HepG2 (cell line): ENCODE data around the gene FAM43B. TPM values are rescaled to one million over a fixed set of nuclear protein-coding genes. Genes with fewer than 3 reads are reported as not detected.
A peak's percentile ranks its signal among the peaks of the same experiment; 100 is the strongest.

Experiments
- ATAC-seq: fragments of 200-7000 bp; cut with Tn5 transposase; 3 replicates; pipeline ENCODE4 v1.9.1; 2020; ENCODE audit warnings: mild to moderate bottlenecking, moderate library complexity
- BruUV-seq: library from RNA; stranded (reverse); fragments of 400-500 nt; replicated peaks from 2 replicates; lab custom pipeline; 2021; lab: Mats Ljungman, UMichigan
- CTCF ChIA-PET: fragments of 300-600 bp; formaldehyde crosslinking; extraction: SDS; loops from one replicate; lab custom pipeline; 2021; ENCODE audit warnings: low total read pairs, inconsistent platforms, low intra/inter-chr PET ratio; lab: Yijun Ruan, JAX
- POLR2A ChIA-PET: fragments of 350-600 bp; sonication (Branson Sonifier 250); formaldehyde crosslinking; loops from one replicate; lab custom pipeline; 2020; ENCODE audit warnings: antibody characterized with exemption, inconsistent platforms; lab: Yijun Ruan, JAX
- DNase-seq: peaks from one replicate; pipeline ENCODE4 v3.0.0-alpha.2; 2015; ENCODE audit warnings: low spot score
- FAIRE-seq: peaks from 3 replicates; lab custom pipeline; 2011; peaks lifted over from hg19 to GRCh38; lab: Jason Lieb, UNC
- H2AFZ ChIP-seq: one replicate; pipeline ENCODE4 v1.6.1; 2011; ENCODE audit warnings: low read length, inconsistent platforms
- H3K27ac ChIP-seq: fragments of 300-600 bp; 3 replicates; pipeline ENCODE4 v1.8.0; 2011; ENCODE audit warnings: mixed run types, mild to moderate bottlenecking, mixed read lengths, low read length, inconsistent platforms; ENCODE audit not compliant: insufficient read depth; ENCODE audit errors: extremely low read length
- H3K27me3 ChIP-seq, 2 experiments: fragments of 200-600 bp in 1 of 2; 2 replicates in 1 of 2; 3 replicates in 1 of 2; pipeline versions ENCODE4 v1.6.0 to v1.8.0; 2011; ENCODE audit warnings: low read length in 2 of 2, mild to moderate bottlenecking in 2 of 2, moderate library complexity in 2 of 2, inconsistent platforms in 1 of 2; ENCODE audit not compliant: insufficient read depth in 2 of 2, control insufficient read depth in 1 of 2
- H3K36me3 ChIP-seq, 2 experiments: fragments of 200-600 bp in 1 of 2; replicated peaks in 1 of 2; 2 replicates in 1 of 2; 3 replicates in 1 of 2; pipeline versions ENCODE4 v1.5.1 to v1.8.0; 2011; ENCODE audit warnings: low read length in 2 of 2, inconsistent platforms in 1 of 2; ENCODE audit not compliant: insufficient read depth in 2 of 2, control insufficient read depth in 1 of 2
- H3K4me1 ChIP-seq: 2 replicates; pipeline ENCODE4 v1.5.1; 2012; ENCODE audit warnings: low read length, inconsistent platforms; ENCODE audit not compliant: insufficient read depth
- H3K4me2 ChIP-seq: 2 replicates; pipeline ENCODE4 v1.6.0; 2011; ENCODE audit warnings: low read depth, low read length, inconsistent platforms
- H3K4me3 ChIP-seq, 3 experiments: fragments of 200-600 bp in 1 of 3; sonication (generic), shearing (Covaris generic) in 1 of 3; replicated peaks in 1 of 3; 2 replicates each; pipeline ENCODE4 v1.5.1; 2011 to 2016; ENCODE audit warnings: low read length in 3 of 3, inconsistent platforms in 2 of 3, low read depth in 2 of 3, mild to moderate bottlenecking in 2 of 3, control low read depth in 1 of 3, mixed read lengths in 1 of 3; ENCODE audit not compliant: insufficient read depth in 1 of 3
- H3K79me2 ChIP-seq: one replicate; pipeline ENCODE4 v1.6.1; 2011; ENCODE audit warnings: low read length, inconsistent platforms; ENCODE audit not compliant: insufficient read depth
- H3K9ac ChIP-seq: 2 replicates; pipeline ENCODE4 v1.6.0; 2011; ENCODE audit warnings: mild to moderate bottlenecking, low read depth, low read length, inconsistent platforms; ENCODE audit not compliant: insufficient read depth
- H3K9me3 ChIP-seq: 2 replicates; pipeline ENCODE4 v1.5.1; 2012; ENCODE audit warnings: mild to moderate bottlenecking, low read length
- H4K20me1 ChIP-seq: 2 replicates; pipeline ENCODE4 v1.6.0; 2011; ENCODE audit warnings: inconsistent platforms, mild to moderate bottlenecking, low read length, moderate library complexity; ENCODE audit not compliant: insufficient read depth
- CREB1 ChIP-seq, 2 experiments: fragments of 450-650 bp in 1 of 2; IDR thresholded peaks; 2 replicates each; pipeline ENCODE4 v1.6.1; 2016 to 2017; ENCODE audit warnings: control low read depth in 1 of 2, mild to moderate bottlenecking in 1 of 2, missing compliant biosample characterization in 1 of 2, missing genetic modification characterization in 1 of 2
- ELF1 ChIP-seq: sonication (generic); formaldehyde crosslinking; IDR thresholded peaks from 2 replicates; pipeline ENCODE4 v1.4.0; 2020; ENCODE audit warnings: missing genetic modification reagents
- GATAD2A ChIP-seq: IDR thresholded peaks from 2 replicates; pipeline ENCODE4 v1.6.1; 2016
- GFI1 ChIP-seq: sonication (generic); formaldehyde crosslinking; IDR thresholded peaks from 2 replicates; pipeline ENCODE4 v1.5.0; 2020; ENCODE audit warnings: missing genetic modification reagents, mild to moderate bottlenecking, borderline replicate concordance
- HNRNPK ChIP-seq: fragments of 200-400 bp; formaldehyde crosslinking; IDR thresholded peaks from 2 replicates; pipeline ENCODE4 v1.6.1; 2018; ENCODE audit warnings: low read length, low read depth, moderate library complexity, mild to moderate bottlenecking; ENCODE audit not compliant: poor library complexity, severe bottlenecking
- MAF1 ChIP-seq: sonication (generic); formaldehyde crosslinking; IDR thresholded peaks from 2 replicates; pipeline ENCODE4 v1.5.0; 2020; ENCODE audit warnings: missing genetic modification reagents, borderline replicate concordance
- NFIC ChIP-seq: IDR thresholded peaks from 2 replicates; pipeline ENCODE4 v1.6.1; 2012; ENCODE audit warnings: mild to moderate bottlenecking, low read length, inconsistent platforms
- PCBP2 ChIP-seq: fragments of 200-400 bp; formaldehyde crosslinking; optimal IDR thresholded peaks from 2 replicates; pipeline ENCODE3; 2018; ENCODE audit warnings: low read length, low read depth; ENCODE audit not compliant: poor library complexity, severe bottlenecking
- POLR2A ChIP-seq, 2 experiments: IDR thresholded peaks; 2 replicates each; pipeline ENCODE4 v1.6.1; 2011; ENCODE audit warnings: low read depth in 2 of 2, low read length in 2 of 2, mild to moderate bottlenecking in 1 of 2, moderate library complexity in 1 of 2; ENCODE audit not compliant: insufficient read depth in 1 of 2
- RCOR2 ChIP-seq: IDR thresholded peaks from 2 replicates; pipeline ENCODE4 v1.6.1; 2016; ENCODE audit warnings: missing biosample characterization, missing genetic modification reagents
- XRCC5 ChIP-seq: fragments of 200-400 bp; formaldehyde crosslinking; optimal IDR thresholded peaks from 2 replicates; pipeline ENCODE3; 2017; ENCODE audit warnings: mild to moderate bottlenecking, low read length
- ZFP36 ChIP-seq: fragments of 150-350 bp; IDR thresholded peaks from 2 replicates; pipeline ENCODE4 v1.6.1; 2018; ENCODE audit warnings: borderline replicate concordance, low read length, low read depth; ENCODE audit not compliant: partially characterized antibody
- ZMAT3 ChIP-seq: sonication (generic); formaldehyde crosslinking; conservative IDR thresholded peaks from 2 replicates; pipeline ENCODE4 v1.7.0; 2021; ENCODE audit warnings: missing genetic modification reagents
- ZMYM2 ChIP-seq: sonication (generic); formaldehyde crosslinking; IDR thresholded peaks from 2 replicates; pipeline ENCODE4 v1.8.0; 2022; ENCODE audit warnings: mild to moderate bottlenecking, missing genetic modification reagents
- ZNF235 ChIP-seq: sonication (generic); formaldehyde crosslinking; IDR thresholded peaks from 2 replicates; pipeline ENCODE4 v1.8.1; 2023; ENCODE audit warnings: mild to moderate bottlenecking, missing genetic modification reagents, borderline replicate concordance
- ZNF343 ChIP-seq: sonication (generic); formaldehyde crosslinking; IDR thresholded peaks from 2 replicates; pipeline ENCODE4 v1.4.0; 2020; ENCODE audit warnings: mild to moderate bottlenecking, missing genetic modification reagents
- ZNF558 ChIP-seq: sonication (generic); formaldehyde crosslinking; IDR thresholded peaks from 2 replicates; pipeline ENCODE4 v1.9.0; 2022; ENCODE audit warnings: mild to moderate bottlenecking, missing genetic modification reagents, borderline replicate concordance
- ZSCAN25 ChIP-seq: sonication (generic); formaldehyde crosslinking; IDR thresholded peaks from 2 replicates; pipeline ENCODE4 v1.8.0; 2022; ENCODE audit warnings: mild to moderate bottlenecking, missing genetic modification reagents
- WGBS: methylation state at CpG from one replicate; pipeline ENCODE4 v1.1.6; 2017; ENCODE audit warnings: low lambda C conversion rate; 5-methylcytosine and 5-hydroxymethylcytosine counted together
- in situ Hi-C: cut with HindIII; loops from 2 replicates; pipeline ENCODE4 v1.10.0; 2017; ENCODE audit warnings: low pct_unique_long_range_greater_than_20kb; ENCODE audit not compliant: extremely low pct_ligation_motif_present
- intact Hi-C: fragments of 100-400 bp; cut with micrococcal nuclease; formaldehyde crosslinking; loops from one replicate; pipeline ENCODE4 v1.10.0; 2022; ENCODE audit not compliant: unreplicated experiment
- polyA plus RNA-seq, 8 experiments: library from polyadenylated mRNA; depleted of rRNA in 3 of 8; stranded (reverse) in 7 of 8; unstranded in 1 of 8; fragments of >200 nt; fragmentation: Illumina TruSeq in 4 of 8; extraction: Trizol in 4 of 8; gene quantifications; 2 replicates each; pipeline versions ENCODE4 v1.2.1 to v1.2.3, GENCODE V29; 2011 to 2016; ENCODE audit warnings: low read depth in 4 of 8, missing spikeins in 1 of 8, mixed read lengths in 1 of 8; ENCODE audit not compliant: insufficient read depth in 1 of 8
- total RNA-seq, 5 experiments: library from RNA; depleted of rRNA; stranded (reverse); fragments of >200 nt; fragmentation: Illumina TruSeq; extraction: Trizol; gene quantifications; 2 replicates each; pipeline ENCODE4 v1.2.3, GENCODE V29; 2016; ENCODE audit warnings: low read depth in 1 of 5
- TF ChIP-seq, protein P1 (sequence below): sonication (generic); formaldehyde crosslinking; IDR thresholded peaks from 2 replicates; pipeline ENCODE4 v1.8.0; 2022; ENCODE audit warnings: mild to moderate bottlenecking, missing genetic modification reagents

The FAM43B gene
- total and polyA plus RNA-seq, 2 of the 13 experiments (the other 11 are each of a cell fraction or from before 2014, with no cell fraction given): 0.63 to 3.7 TPM

DNA sequence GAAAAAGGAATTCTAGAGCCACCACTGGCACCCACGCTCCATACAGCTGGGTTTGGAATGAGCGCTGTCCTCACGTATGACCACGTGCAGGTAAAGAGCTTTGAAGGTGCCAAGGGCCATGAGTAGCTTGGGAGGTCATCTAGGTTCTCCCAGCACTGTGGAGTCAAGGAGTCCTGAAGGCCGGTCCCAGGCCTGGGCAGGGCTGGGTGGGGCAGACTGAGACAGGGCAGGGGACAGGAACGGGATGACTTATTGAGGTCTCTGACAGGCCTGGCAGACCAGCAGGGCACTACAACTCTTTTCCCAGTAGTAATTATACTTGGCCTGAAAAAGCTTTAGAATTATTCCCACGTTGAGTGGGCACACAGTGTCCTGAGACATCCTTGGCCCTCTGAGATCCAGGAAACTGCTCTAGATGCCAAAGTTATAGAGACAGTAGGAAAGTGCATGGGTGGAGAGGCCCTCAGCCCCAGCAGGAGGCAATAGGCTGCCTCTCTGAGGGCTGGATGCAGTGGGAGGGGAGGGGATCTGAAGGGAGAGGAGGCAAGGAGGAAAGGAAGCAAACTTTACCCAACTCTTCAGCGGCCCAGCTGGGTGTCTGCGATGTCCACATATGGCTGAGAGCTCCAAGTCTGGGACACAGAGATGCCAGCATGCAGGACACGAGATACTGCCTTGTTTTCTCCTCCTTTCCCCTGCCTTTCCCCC is 34.7 kb downstream of the FAM43B start:
- no peak overlapping the region for H2AFZ ChIP-seq
- no peak overlapping the region for H3K27ac ChIP-seq
- 32% methylated on average over 8 of the region's 10 CpGs for WGBS
- TF ChIP-seq ELF1 (CRISPR knock-in tag) (no peak), GATAD2A (CRISPR knock-in tag) (no peak), ZMAT3 (CRISPR knock-in tag) (no peak), HNRNPK (peak; percentile 28), ZNF558 (CRISPR knock-in tag) (no peak)
- TF ChIP-seq, all 625 proteins: peak for 1
- H3K79me2 ChIP-seq: no peaks in the 10 kb centered on the region
- H3K4me1 ChIP-seq: peaks cover 34% of the 10 kb centered on the region
- ATAC-seq (no peak), DNase-seq (no peak), FAIRE-seq (no peak)
- no peaks in the 10 kb centered on the region for H3K9me3 ChIP-seq
- no peaks in the 10 kb centered on the region for H4K20me1 ChIP-seq
- POLR2A ChIA-PET: no interaction called here
- H3K36me3 ChIP-seq: no peaks in the 10 kb centered on the region
- CTCF ChIA-PET: no interaction called here
- in situ Hi-C loops: no loop called here
- H3K4me2 ChIP-seq: no peak overlapping the region
- no TSS peak for BruUV-seq
- intact Hi-C loops: no loop called here
- no peak overlapping the region for H3K9ac ChIP-seq
- no peak overlapping the region for H3K4me3 ChIP-seq
- peaks cover 1 to 15% of the 10 kb centered on the region in 2 experiments; a peak in 3 of 5 replicates for H3K27me3 ChIP-seq

DNA sequence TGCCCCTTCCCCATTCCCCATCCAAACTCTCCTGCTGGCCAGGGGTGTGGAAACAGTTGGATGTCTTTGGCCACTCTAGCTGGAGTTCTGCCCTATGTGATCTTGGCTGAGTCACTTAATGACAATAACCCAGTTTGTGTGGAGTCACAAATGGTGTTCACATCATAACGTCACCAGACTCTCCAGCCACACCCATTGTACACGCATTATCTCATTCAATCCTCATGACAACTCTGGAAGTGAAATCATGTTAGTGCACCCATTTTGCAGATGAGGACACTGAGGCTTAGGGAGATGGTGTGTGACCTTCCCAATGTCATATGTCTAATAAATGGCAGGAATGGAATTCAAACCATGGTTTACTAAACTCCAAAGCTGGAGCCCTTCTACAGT is 35.3 kb downstream of the FAM43B start:
- CTCF ChIA-PET: no interaction called here
- intact Hi-C loops: no loop called here
- TF ChIP-seq ZSCAN25 (CRISPR knock-in tag): no peak
- TF ChIP-seq MAF1 (CRISPR knock-in tag): no peak
- no peak for TF ChIP-seq ZMYM2
- TF ChIP-seq RCOR2 (CRISPR knock-in tag): 0 out of 2 replicates have a peak, but pooled peaks have one; percentile 31
- no peak for TF ChIP-seq POLR2A (IDR thresholded peaks at IDR 0.05; ENCODE audit: insufficient read depth in 1 of 2, low read depth in 2 of 2, low read length in 2 of 2)
- no peak for TF ChIP-seq ZNF235 (CRISPR knock-in tag)
- TF ChIP-seq, protein P1, sequence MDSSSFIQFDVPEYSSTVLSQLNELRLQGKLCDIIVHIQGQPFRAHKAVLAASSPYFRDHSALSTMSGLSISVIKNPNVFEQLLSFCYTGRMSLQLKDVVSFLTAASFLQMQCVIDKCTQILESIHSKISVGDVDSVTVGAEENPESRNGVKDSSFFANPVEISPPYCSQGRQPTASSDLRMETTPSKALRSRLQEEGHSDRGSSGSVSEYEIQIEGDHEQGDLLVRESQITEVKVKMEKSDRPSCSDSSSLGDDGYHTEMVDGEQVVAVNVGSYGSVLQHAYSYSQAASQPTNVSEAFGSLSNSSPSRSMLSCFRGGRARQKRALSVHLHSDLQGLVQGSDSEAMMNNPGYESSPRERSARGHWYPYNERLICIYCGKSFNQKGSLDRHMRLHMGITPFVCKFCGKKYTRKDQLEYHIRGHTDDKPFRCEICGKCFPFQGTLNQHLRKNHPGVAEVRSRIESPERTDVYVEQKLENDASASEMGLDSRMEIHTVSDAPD (CRISPR knock-in tag): no peak
- no peak for TF ChIP-seq GFI1 (CRISPR knock-in tag)
- no peak for TF ChIP-seq XRCC5
- TF ChIP-seq NFIC: no peak
- TF ChIP-seq ZFP36: no peak
- TF ChIP-seq PCBP2: no peak
- TF ChIP-seq ZNF343: no peak
- TF ChIP-seq CREB1 (IDR thresholded peaks at IDR 0.05): peak; percentile 63; the same call in 1 of the 2 replicates
- no peak for TF ChIP-seq CREB1 (CRISPR knock-in tag; IDR thresholded peaks at IDR 0.05)

More for the DNA sequence above, 35.3 kb downstream of the FAM43B start:
- Histone ChIP-seq H3K4me3 (no peak overlapping the region), H3K27ac (no peak overlapping the region), H3K4me1 (peaks cover 34% of the 10 kb centered on the region), H3K79me2 (no peaks in the 10 kb centered on the region), H3K27me3 (peaks cover 1 to 15% of the 10 kb centered on the region in 2 experiments; a peak in 3 of 5 replicates), H3K36me3 (no peaks in the 10 kb centered on the region), H4K20me1 (no peaks in the 10 kb centered on the region), H2AFZ (no peak overlapping the region), H3K9ac (no peak overlapping the region), H3K4me2 (no peak overlapping the region), H3K9me3 (no peaks in the 10 kb centered on the region)
- 11% methylated on average over 2 of the region's 2 CpGs for WGBS
- ATAC-seq (no peak), FAIRE-seq (no peak), DNase-seq (peak; percentile 21)
- POLR2A ChIA-PET: interaction anchor here (2.8 to 3.2 kb wide), 2 partner anchors 35 to 46 kb away, joined by 23 read pairs; partner anchors contain the start of genes FAM43B and PINK1
- no TSS peak for BruUV-seq
- in situ Hi-C loops: no loop called here
